Ishikawa (cell line): ENCODE measurements around the gene MICOS13.

Source experiments
- CEBPB ChIP-seq: IDR thresholded peaks from 2 replicates; pipeline ENCODE4 v1.6.1; 2012
- CREB1 ChIP-seq: IDR thresholded peaks from 2 replicates; pipeline ENCODE4 v1.6.1; 2012; ENCODE audit warnings: low read depth
- EGR1 ChIP-seq: IDR thresholded peaks from 2 replicates; pipeline ENCODE4 v1.6.1; 2012
- EP300 ChIP-seq: IDR thresholded peaks from 2 replicates; pipeline ENCODE4 v1.6.1; 2012; ENCODE audit warnings: borderline replicate concordance
- FOXM1 ChIP-seq: IDR thresholded peaks from 2 replicates; pipeline ENCODE4 v1.6.1; 2012; ENCODE audit warnings: low read depth, borderline replicate concordance
- MAX ChIP-seq: IDR thresholded peaks from 2 replicates; pipeline ENCODE4 v1.6.1; 2012
- NFIC ChIP-seq: IDR thresholded peaks from 2 replicates; pipeline ENCODE4 v1.6.1; 2012
- RAD21 ChIP-seq: IDR thresholded peaks from 2 replicates; pipeline ENCODE4 v1.6.1; 2012; ENCODE audit warnings: low read depth
- REST ChIP-seq: IDR thresholded peaks from 2 replicates; pipeline ENCODE4 v1.6.1; 2012; ENCODE audit warnings: low read depth, mild to moderate bottlenecking
- TAF1 ChIP-seq: IDR thresholded peaks from 2 replicates; pipeline ENCODE4 v1.6.1; 2012; ENCODE audit warnings: low read depth, mild to moderate bottlenecking
- TCF12 ChIP-seq: IDR thresholded peaks from 2 replicates; pipeline ENCODE4 v1.6.1; 2012; ENCODE audit warnings: low read depth
- TEAD4 ChIP-seq: IDR thresholded peaks from 2 replicates; pipeline ENCODE4 v1.6.1; 2012
- USF1 ChIP-seq: IDR thresholded peaks from 2 replicates; pipeline ENCODE4 v1.6.1; 2012
- YY1 ChIP-seq: IDR thresholded peaks from 2 replicates; pipeline ENCODE4 v1.6.1; 2012; ENCODE audit warnings: low read depth
- ZBTB7A ChIP-seq: IDR thresholded peaks from 2 replicates; pipeline ENCODE4 v1.6.1; 2012; ENCODE audit warnings: low read depth

The MICOS13 gene

GRCh38 chr19:5665781-5666513 is 14.4 kb downstream of the MICOS13 start:
- no peak for TF ChIP-seq REST
- TF ChIP-seq ZBTB7A, result no peak
- no peak for TF ChIP-seq TAF1
- TF ChIP-seq EP300, result no peak
- no peak for TF ChIP-seq TEAD4
- TF ChIP-seq CREB1, result no peak

GRCh38 chr19:5664515-5664914 is 15.8 kb downstream of the MICOS13 start:
- TF ChIP-seq MAX (no peak), USF1 (no peak), TCF12 (no peak), EP300 (no peak), TEAD4 (no peak)

- TF ChIP-seq TEAD4 (no peak), NFIC (no peak), EGR1 (no peak), RAD21 (no peak), EP300 (no peak), YY1 (no peak), USF1 (no peak), MAX (no peak), REST (no peak), FOXM1 (no peak), ZBTB7A (no peak), TCF12 (no peak), CREB1 (no peak), CEBPB (no peak), TAF1 (no peak)
These were observed 16.4 kb downstream of the MICOS13 start for GRCh38 chr19:5663904-5664303.

GRCh38 chr19:5661483-5661882 is 18.8 kb downstream of the MICOS13 start:
- no peak for TF ChIP-seq USF1
- TF ChIP-seq TEAD4, result no peak
- no peak for TF ChIP-seq RAD21
- no peak for TF ChIP-seq EP300
- no peak for TF ChIP-seq ZBTB7A
- no peak for TF ChIP-seq NFIC
- TF ChIP-seq TAF1, result no peak
- no peak for TF ChIP-seq TCF12
- TF ChIP-seq CREB1, result no peak
- no peak for TF ChIP-seq FOXM1
- no peak for TF ChIP-seq REST
- TF ChIP-seq YY1, result no peak
- no peak for TF ChIP-seq CEBPB
- no peak for TF ChIP-seq EGR1
- TF ChIP-seq MAX, result no peak
